ENCODE data around the gene TOR1AIP2.
A peak's percentile ranks its signal among the peaks of the same experiment; 100 is the strongest.

The TOR1AIP2 gene

DNA sequence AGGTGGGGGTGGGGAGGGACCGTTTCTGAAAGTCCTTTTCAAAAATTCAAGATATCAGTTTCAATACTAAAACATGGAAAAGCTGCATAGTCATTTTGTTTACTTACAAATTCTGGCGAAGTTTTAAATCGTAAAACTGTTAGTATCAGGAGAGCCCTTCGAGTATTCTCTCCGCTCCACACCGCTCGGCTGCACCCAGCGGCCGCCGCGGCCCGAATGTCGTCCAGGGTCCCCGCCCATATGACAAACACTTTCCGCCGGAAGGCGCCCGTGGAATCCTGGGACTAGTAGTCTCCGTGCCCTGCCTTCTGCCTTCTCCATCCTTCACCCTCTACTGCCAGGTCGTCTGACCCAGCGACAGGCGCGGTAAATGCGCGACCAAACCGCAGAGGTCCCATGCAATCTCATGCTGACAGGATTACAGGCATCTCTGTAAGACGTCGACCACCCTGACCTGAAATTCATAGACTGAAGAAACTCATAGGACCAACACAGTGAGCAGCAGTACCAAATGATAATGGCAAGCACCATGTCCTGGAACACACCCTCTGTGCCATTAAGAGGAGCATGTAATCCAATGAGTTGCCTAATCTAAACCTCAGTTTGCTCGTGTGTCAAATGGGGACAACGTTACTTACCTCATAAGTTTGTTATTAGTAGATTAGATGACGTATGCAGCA is at the start of gene TOR1AIP2:
Gene TOR1AIP2, minus strand, starts transcription at position 218 of the 680 bp plus-strand sequence. CDS start 25,138 bp downstream, outside the sequence.
- DNase-seq = peak; percentile 85

DNA sequence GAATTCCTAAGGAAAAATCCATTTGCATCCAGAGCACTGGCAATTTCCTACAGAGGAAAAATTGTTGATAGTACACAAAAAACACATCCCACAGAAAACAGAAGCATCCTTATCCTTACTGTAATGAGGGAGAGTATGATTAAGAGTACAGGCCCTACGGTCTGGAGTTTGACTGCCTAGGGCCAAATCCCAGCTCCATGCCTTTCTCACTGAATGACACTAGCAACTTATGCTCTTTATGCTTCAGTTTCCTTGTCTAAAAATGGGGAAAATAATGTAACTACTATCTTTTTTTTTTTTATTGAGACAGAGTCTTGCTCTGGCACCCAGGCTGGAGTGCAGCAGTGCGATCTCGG is 49.2 kb upstream of the TOR1AIP2 start:
- DNase-seq = no peak

DNA sequence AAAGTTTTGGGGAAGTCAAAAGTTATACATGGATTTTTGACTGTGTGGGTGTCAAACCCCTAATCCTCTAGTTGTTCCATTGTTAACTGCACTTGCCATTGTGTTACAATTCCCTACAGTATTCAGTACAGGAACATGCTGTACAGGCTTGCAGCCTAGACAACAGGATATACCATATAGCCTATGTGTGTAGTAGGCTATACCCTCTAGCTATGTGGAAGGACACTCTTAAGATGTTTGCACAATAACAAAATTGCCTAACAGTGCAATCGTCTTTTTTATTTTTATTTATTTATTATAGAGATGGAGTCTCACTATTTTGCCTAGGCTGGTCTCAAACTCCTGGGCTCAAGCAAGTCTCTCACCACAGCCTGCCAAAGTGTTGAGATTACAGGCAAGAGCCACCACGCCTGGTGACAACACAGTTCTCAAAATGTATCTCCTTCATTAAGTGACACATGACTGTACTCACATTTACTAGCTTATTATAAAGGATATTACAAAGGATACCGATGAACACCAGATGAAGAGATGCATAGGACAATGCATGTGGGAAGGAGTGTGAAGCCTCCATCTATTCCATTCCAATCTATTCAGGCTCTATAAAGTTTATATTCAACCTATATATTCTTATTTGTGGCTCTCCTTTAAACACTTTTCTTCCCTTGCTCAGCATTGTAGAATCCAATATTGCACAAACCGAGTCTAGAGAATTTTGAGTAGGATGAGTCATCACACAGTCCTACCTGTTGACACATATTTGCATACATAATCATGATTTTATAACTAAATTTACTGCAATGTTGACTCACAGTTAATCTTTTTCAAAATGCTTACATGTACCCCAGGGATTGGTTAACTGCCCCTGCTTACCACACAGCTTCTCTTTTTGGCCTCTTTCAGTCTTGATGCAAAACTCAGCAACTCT is 48.6 kb upstream of the TOR1AIP2 start:
- DNase-seq = no peak

DNA sequence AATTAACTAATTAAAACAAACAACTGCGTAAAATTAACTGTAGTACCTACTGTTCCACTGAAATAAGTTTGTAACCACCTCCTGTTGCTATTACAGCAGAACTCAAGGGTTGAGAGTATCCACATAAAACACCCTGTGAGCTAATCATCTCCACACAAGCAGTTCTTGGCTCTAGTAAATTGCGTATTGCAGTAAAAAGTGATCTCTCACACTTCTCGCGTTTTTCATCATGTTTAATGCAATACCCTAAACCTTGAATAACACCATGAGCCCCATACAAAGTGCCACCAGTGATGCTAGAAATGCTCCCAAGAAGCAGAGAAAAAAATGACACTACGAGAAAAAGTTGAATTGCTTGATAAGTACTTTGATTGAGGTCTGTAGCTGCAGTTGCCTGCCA is 47.7 kb upstream of the TOR1AIP2 start:
- no peak for DNase-seq

DNA sequence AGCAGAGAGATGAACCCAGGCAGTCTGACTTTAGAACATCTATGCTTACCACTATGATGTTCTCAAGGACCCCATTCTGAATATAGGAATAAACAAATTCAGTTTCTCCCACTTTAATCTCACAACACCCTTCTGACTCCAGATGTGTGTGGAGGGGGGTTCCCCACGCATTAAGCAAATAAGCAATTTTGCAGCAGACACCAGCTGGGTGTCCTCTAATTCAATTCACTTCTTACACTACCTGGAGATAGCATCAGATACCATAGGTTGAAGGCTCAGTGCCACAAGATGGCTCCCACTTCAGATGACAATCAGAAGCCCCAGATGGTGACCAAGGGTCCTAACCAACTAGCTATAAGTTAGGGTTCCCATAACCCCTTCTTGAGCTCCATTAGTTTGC is 46.7 kb upstream of the TOR1AIP2 start:
- no peak for DNase-seq

DNA sequence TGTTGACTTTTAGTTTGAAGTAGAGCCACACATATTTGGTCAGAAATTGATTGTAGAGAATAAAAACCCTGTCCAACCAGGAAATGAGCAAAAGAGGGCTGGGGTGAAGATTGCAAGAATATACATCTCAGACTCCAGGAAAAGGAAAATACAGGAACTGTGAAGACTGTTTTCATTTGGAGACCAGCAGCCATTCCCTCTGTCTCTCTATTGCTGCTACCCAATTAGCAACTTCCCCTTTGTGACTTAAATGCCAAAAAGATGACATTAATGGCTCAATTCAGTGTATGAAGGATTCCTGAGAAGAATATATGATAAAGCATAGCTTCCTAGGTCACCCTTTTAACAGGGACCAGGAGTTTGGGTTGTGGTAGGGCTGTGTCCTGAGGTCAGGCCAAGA is 45.4 kb upstream of the TOR1AIP2 start:
- DNase-seq = no peak

DNA sequence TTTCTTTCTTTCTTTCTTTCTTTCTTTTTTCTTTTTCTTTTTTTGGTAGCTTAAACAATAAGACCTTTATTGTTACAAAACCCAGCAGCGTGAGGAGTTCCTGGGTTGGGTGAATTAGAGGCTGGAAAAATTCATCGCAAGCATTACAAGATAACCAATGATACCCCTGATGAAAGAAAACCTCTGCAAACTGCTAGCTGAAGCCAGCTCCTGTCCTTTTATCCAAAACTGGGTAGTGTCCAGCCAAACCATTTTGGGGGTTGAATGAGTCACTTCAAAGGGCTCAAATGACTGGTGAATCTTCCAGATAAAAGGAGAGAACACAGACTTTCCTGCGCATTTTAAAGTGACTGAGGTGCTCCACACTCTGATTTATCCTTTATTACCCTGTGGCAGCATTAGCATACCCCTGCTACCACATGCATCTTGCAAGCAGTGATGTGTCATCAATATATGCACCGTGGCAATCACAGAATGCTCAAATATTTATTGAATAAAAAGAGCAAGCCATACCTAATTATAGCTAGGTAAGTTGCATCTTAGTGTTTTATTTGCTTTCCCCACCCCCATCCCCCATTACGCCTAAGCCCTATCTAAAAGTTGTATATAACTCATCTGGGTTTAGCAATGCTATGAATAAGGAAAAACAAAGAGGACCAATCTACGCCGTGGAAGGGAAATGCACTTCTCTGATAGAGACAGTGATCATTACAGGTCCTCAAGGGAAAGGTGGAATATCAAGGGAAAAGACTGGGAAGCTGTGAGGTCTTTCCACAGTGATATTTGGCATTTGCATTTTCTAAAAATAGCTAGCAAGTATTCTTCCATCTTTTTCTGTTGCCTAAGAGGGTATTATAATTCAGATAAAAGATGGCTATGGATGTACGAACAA is 44.6 kb upstream of the TOR1AIP2 start:
- DNase-seq = no peak

DNA sequence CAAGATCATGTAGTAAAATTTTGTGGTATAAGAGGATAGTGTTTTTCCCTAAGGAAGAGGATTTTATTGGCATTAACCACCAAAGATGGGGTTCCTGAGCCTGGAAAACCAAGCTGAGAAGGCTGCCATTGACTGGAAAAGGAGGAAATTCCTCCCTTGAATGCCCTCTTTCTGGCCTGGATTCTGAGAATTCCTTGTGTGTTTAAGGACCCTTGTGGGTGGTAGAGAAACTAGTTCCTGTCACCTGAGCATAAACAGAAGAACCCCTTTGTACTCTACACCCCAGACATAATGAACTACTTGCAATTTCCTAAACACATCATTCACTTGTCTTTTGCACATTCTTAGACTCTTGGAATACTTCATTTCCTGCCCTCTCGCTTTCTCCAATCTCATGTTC is 43.9 kb upstream of the TOR1AIP2 start:
- no peak for DNase-seq

DNA sequence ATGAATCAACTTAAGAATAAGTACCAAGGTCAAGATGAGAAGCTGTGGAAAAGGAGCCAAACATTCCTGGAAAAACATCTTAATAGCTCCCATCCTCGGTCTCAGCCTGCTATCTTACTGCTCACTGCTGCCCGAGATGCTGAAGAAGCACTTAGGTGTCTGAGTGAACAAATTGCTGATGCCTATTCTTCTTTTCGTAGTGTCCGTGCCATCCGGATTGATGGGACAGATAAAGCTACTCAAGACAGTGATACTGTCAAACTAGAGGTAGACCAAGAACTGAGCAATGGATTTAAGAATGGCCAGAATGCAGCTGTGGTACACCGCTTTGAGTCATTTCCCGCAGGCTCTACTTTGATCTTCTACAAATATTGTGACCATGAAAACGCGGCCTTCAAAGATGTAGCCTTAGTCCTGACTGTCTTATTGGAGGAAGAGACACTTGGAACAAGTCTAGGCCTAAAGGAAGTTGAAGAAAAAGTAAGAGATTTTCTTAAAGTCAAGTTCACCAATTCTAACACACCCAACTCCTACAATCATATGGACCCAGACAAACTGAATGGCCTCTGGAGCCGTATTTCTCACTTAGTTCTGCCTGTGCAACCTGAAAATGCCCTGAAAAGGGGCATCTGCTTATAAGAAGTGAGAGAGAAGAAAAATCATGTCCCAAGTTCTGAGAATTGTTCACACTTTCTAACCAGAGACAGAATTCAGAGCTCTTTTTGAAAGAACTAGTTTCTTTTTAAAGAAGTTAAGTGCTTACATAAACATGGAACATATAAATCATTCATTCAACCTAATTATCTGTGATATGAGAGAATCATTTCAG is 40.2 kb upstream of the TOR1AIP2 start:
- DNase-seq = no peak

DNA sequence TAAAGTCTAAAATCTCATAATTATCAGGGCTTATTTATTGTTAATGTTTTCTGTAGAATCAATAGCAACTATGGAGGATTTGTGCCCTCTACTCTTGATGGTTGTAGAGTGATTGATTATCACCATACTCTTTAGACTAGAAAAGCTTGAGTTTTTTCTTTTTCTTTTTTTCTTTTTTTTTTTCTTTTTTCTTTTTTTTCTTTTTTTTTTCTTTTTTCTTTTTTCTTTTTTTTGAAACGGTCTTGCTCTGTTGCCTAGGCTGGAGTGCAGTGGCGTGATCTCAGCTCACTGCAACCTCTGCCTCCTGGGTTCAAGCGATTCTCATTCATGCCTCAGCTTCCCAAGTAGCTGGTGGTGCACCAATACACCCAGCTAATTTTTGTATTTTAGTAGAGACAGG is 34.2 kb upstream of the TOR1AIP2 start:
- DNase-seq = no peak

DNA sequence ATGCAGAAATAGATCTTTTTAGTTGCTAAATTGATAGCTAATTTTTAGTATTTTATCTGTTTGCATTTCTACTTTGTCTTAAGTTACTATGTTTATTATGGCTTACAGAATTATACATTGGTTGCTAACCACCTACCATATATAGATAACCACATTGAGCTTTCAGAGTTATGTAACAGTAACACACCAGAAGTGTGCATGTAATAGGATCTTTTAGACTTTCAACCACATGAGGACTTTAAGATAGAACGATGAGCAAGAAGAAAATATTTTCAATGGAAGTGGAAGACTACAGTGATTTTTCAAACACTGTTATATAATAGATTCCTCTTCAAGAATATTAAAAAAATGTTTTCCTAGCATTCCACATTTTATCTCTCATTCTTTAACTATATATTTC is 33.3 kb upstream of the TOR1AIP2 start:
- no peak for DNase-seq

DNA sequence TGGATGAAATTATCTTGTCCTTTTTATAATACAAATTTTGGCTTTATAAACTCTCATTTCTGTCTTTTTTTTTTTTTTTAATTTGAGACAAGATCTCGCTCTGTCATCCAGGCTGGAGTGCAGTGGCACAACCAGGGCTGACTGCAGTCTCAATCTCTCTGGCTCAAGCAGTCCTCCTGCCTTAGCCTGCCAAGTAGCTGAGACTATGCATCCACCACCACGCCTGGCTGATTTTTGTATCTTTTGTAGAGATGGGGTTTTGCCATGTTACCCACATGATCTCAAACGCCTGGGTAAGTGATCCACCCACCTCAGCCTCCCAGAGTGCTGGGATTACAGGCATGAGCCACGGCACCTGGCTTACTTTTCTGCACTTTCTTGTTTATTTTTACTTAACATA is 12.0 kb upstream of the TOR1AIP2 start:
- DNase-seq = no peak

DNA sequence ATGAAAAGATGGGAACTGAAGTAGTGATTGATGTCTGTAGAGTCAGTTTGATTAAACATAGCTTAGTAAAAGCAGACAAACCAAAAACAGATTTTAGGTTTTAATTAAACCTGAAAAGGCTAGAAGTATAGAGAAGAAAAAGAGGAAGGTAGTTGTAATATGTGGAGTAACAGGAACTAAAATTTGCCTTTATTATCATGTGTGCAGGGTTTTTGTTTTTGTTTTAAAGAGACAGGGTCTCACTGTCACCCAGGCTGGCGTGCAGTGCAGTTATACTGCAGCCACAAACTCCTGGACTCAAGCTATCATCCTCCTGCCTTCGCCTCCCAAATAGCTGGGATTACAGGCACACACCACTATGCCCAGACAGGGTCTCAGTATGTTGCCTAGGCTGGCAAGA is 10.5 kb upstream of the TOR1AIP2 start:
- no peak for DNase-seq

DNA sequence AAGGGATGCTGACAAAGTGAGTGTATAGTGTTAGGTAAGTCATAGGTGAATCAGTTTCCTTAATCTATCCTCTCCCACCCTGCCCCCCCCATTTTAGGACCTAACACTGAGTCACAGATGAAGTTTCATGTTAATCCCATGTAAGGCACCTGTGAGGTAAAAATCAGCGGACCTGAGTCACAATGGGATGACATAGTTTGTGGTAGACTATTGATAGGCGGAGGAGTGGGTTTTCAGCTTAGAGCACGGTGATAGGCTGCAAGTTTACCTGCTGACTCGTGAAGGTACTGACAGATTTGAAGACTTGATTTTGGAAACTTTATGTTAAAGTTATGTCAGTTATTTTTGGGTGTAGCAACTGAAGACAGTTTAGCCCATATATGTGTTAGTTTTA is 6.1 kb upstream of the TOR1AIP2 start:
- peak; percentile 36 for DNase-seq

DNA sequence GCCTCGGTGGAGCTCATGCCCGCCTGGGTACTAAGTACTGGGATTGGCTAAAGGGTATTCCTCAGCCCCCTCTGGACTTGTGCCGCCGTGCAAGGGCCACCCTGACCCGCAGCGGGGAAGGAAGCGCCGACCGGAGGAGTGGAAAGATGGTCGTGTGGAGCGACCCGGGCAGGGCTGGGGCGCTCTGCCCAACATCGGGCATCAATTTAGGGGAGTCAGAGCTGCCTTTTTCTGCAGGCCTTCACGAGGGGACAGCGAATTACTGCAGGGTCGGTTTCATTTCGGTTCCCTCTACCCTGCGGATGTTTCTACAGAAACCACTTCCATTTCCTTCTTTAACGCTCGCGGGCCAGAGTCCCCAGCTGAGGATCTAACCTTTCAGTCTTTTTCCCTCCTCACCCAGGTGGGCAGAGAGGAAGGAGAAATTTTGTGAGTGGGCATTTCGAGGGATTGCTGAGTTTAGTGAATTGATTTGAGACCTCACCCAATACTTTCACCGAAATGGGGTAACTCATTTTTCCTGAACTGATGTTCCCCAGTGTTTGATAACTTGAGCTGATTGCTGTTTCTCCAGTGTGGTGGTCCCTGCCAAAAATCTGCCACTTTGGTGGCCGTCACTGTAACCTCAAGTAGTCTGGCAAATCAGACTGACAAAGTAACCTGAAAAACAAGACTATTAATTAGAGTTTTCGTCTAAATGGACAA is 5.6 kb upstream of the TOR1AIP2 start:
- DNase-seq = peak; percentile 35

DNA sequence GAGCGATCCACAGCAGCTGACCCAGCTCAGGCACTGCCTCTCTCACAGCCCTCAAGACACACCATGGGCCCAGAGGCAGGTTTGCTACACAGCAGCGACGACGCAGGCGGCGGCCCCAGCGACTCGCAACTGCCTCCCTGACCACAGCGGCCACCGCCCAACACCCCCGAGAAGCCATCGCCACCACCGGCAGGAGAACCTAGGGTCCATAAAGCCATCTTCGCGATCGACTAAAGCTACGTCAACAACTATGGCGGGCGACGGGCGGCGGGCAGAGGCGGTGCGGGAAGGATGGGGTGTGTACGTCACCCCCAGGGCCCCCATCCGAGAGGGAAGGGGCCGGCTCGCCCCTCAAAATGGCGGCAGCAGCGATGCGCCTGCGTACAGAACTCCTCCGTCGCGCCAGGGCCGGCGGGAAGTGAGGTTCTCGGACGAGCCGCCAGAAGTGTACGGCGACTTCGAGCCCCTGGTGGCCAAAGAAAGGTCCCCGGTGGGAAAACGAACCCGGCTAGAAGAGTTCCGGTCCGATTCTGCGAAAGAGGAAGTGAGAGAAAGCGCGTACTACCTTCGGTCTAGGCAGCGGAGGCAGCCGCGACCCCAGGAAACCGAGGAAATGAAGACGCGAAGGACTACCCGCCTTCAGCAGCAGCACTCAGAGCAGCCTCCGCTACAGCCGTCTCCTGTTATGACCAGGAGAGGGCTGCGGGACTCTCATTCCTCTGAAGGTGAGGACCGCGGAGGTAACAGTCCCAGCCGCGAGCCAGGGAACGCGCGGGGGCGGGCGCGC is 4.8 kb upstream of the TOR1AIP2 start, which contains the start of gene TOR1AIP1:
Gene TOR1AIP1, plus strand, starts transcription at position 33 of the 787 bp plus-strand sequence. Its CDS starts 218 bp downstream, at position 251.
- DNase-seq = peak; percentile 96

DNA sequence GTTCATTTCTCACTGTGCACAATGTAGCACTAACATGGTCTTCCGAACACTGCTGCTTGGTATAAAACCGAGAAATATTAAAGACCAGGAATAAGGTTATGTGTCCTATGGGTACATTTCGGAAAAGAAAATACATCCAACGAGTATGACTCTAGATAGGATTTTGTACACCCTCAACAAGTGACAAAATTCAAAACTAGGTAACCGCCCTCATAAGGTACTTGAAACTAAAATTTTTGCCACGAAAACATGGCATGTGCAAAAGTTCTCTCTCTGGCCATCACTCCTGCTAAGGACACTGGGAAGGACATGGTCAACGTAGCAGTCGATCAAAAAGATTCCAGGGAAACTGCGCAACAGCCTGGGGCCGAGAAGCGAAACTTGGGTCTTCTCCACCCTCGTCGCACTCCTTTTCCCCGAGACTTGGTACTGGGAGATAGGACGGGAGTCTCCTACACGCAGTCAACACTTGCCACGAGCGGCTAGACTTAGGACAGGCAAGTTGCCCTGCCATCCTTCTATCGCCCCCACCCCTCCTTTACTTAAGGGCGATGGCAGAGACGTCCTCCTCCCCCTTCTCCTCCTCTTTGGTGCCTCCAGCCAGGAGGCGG is 4.1 kb upstream of the TOR1AIP2 start:
- DNase-seq = no peak

DNA sequence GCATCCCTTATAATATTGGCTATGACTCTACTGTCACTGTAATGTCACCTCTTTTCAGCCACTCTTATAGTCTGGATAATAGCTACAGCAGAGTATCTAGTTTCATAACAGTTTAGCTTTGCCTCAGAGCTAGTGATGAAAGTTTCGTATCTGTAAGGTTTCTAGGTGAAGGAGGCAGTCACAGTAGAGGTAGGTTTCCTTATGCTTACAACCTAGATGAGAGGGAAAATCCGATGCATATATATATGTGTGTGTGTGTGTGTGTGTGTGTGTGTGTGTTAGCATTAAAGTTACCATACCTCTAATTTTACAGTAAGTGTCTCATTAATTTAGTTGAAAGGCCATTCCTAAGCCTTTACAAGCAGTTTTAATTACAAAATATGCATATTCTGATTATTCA is 2.2 kb upstream of the TOR1AIP2 start:
- DNase-seq = no peak

DNA sequence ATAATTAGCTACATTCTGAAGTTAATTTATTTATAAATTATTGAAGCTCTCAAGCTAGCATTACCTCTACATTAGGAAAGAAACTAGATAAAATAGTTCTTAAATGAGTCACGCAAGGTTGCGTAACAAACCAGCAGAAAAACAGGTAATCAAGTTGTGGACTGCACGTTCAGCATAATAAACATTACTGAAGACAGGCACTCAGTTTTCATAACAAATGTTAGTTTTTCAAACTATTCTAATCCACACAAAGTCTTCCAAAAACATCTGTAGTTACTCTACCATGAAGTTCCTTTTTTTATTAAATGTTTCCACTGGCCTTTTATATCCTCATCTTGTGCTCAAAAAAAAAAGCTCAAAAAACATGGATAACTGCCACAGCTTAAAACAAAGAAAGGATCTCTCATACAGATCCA is 1.3 kb downstream of the TOR1AIP2 start:
- DNase-seq = no peak

DNA sequence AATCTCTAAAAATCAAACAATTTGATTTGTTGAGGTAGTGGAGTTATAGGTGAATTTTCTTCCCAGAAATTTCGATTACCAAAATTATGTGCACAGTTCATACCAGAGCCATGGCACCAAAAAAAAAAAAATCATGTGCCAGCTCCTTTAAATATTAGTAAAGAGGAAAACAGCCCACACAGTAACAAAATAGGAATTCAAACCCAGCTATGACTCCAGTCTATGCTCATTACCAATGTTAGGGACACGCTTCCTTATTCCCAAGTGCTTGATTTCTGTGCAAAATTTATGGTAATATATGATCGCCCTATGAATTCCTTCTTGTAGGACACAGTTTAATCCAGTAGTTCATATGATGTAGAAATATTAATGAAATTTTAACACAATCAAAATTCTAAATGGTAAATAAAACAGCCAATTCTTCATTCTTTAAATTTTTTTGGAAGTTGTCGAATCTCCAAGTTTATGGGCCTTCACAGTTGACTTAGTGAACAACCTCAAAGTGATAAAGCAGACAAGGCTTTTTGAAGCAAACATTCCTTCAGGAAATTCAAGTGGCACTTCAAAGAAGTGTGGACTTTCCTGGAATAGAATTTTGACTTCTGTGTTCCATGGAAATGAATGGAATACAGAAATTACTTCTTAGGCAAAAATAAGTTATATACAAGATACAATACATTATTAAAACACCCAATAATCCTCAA is 1.9 kb downstream of the TOR1AIP2 start:
- no peak for DNase-seq

All from activated T-cell treated with anti-CD3 and anti-CD28 coated beads, Interleukin-2, amount 50 U/mL, for 1 hour (primary cell).